OCI-LY1 (cell line): Measurements from ENCODE around the gene GAMT.

Source experiments
- H2AFZ ChIP-seq: fragments of 200-600 bp; sonication (generic), shearing (Covaris generic); 2 replicates; pipeline ENCODE4 v1.6.0; 2014; ENCODE audit warnings: antibody characterized with exemption, mild to moderate bottlenecking, low read length
- H3F3A ChIP-seq: fragments of 200-600 bp; sonication (generic), shearing (Covaris generic); 2 replicates; pipeline ENCODE4 v1.6.0; 2014; ENCODE audit warnings: mild to moderate bottlenecking, antibody characterized with exemption, low read length, moderate library complexity; ENCODE audit not compliant: insufficient read depth
- H3K27ac ChIP-seq: fragments of 200-600 bp; sonication (generic); 2 replicates; pipeline ENCODE4 v1.5.1; 2014; ENCODE audit warnings: low read length, mixed run types, mild to moderate bottlenecking, low read depth; ENCODE audit not compliant: poor library complexity, severe bottlenecking
- H3K27me3 ChIP-seq: fragments of 200-600 bp; sonication (generic); 2 replicates; pipeline ENCODE4 v1.6.0; 2014; ENCODE audit warnings: antibody characterized with exemption, mild to moderate bottlenecking, low read length, moderate library complexity; ENCODE audit not compliant: insufficient read depth
- H3K36me3 ChIP-seq: fragments of 200-600 bp; sonication (generic); 2 replicates; pipeline ENCODE4 v1.6.1; 2014; ENCODE audit warnings: mild to moderate bottlenecking, antibody characterized with exemption, low read length, moderate library complexity, mixed read lengths; ENCODE audit not compliant: insufficient read depth
- H3K4me1 ChIP-seq: fragments of 200-600 bp; sonication (generic); 2 replicates; pipeline ENCODE4 v1.5.1; 2014; ENCODE audit warnings: mild to moderate bottlenecking, low read length, moderate library complexity; ENCODE audit not compliant: insufficient read depth, severe bottlenecking
- H3K4me2 ChIP-seq: fragments of 200-600 bp; sonication (generic), shearing (Covaris generic); 2 replicates; pipeline ENCODE4 v1.6.1; 2014; ENCODE audit warnings: low read length
- H3K4me3 ChIP-seq: fragments of 200-600 bp; sonication (generic); 2 replicates; pipeline ENCODE4 v1.5.1; 2014; ENCODE audit warnings: low read length, low read depth, mild to moderate bottlenecking, mixed read lengths; ENCODE audit not compliant: poor library complexity, severe bottlenecking
- H3K79me2 ChIP-seq: fragments of 200-600 bp; shearing (Covaris generic); 2 replicates; pipeline ENCODE4 v1.6.1; 2016; ENCODE audit warnings: mixed run types, low read length, mixed read lengths; ENCODE audit not compliant: insufficient read depth
- H3K9ac ChIP-seq: fragments of 200-600 bp; sonication (generic), shearing (Covaris generic); 2 replicates; pipeline ENCODE4 v1.6.1; 2014; ENCODE audit warnings: mild to moderate bottlenecking, low read length, mixed read lengths
- H3K9me2 ChIP-seq: fragments of 200-600 bp; sonication (generic), shearing (Covaris generic); 2 replicates; pipeline ENCODE4 v1.6.1; 2014; ENCODE audit warnings: low read depth, mild to moderate bottlenecking, low read length, mixed read lengths
- H3K9me3 ChIP-seq: fragments of 200-600 bp; shearing (Covaris generic); 2 replicates; pipeline ENCODE4 v1.6.1; 2014; ENCODE audit warnings: low read length, mixed read lengths
- H4K20me1 ChIP-seq: fragments of 200-600 bp; sonication (generic), shearing (Covaris generic); 2 replicates; pipeline ENCODE4 v1.6.0; 2016; ENCODE audit warnings: mild to moderate bottlenecking, low read length; ENCODE audit not compliant: insufficient read depth
- CTCF ChIP-seq: fragments of 200-600 bp; sonication (generic), shearing (Covaris generic); IDR thresholded peaks from 2 replicates; pipeline ENCODE4 v1.5.1; 2017; ENCODE audit warnings: mild to moderate bottlenecking, antibody characterized with exemption, low read length, moderate library complexity, mixed read lengths
- EZH2 ChIP-seq: fragments of 200-600 bp; sonication (generic), shearing (Covaris generic); IDR thresholded peaks from 2 replicates; pipeline ENCODE4 v1.8.0; 2017; ENCODE audit warnings: borderline replicate concordance, mixed run types, mild to moderate bottlenecking, antibody characterized with exemption, low read length, moderate library complexity, mixed read lengths

Gene GAMT

GRCh38 chr19:1434577-1435060 lies 33.3 kb upstream of the GAMT start:
- Histone ChIP-seq H3K27me3 (no peaks in the 10 kb centered on the region), H3K4me3 (no peak overlapping the region), H4K20me1 (no peaks in the 10 kb centered on the region), H3F3A (peaks cover 3% of the 10 kb centered on the region; the same call in 1 of the 2 replicates), H3K27ac (no peak overlapping the region), H3K4me2 (no peak overlapping the region), H3K9me2 (no peaks in the 10 kb centered on the region), H2AFZ (no peak overlapping the region), H3K9ac (no peak overlapping the region), H3K9me3 (no peaks in the 10 kb centered on the region), H3K4me1 (peaks cover 7% of the 10 kb centered on the region), H3K79me2 (peaks cover 12% of the 10 kb centered on the region), H3K36me3 (peaks cover 63% of the 10 kb centered on the region)
- TF ChIP-seq CTCF (no peak), EZH2 (no peak)

- Histone ChIP-seq H3K36me3 (peaks cover 63% of the 10 kb centered on the region), H3K4me3 (no peak overlapping the region), H4K20me1 (no peaks in the 10 kb centered on the region), H3K9me3 (no peaks in the 10 kb centered on the region), H3K4me1 (peaks cover 7% of the 10 kb centered on the region), H3K9me2 (no peaks in the 10 kb centered on the region), H3K79me2 (peaks cover 6% of the 10 kb centered on the region), H2AFZ (no peak overlapping the region), H3F3A (peaks cover 3% of the 10 kb centered on the region; the same call in 1 of the 2 replicates), H3K4me2 (no peak overlapping the region), H3K27ac (no peak overlapping the region), H3K9ac (no peak overlapping the region), H3K27me3 (no peaks in the 10 kb centered on the region)
- no peak for TF ChIP-seq EZH2
- no peak for TF ChIP-seq CTCF
These were observed 32.7 kb upstream of the GAMT start for GRCh38 chr19:1434040-1434366.

- H3K79me2 ChIP-seq = peaks cover under 1% of the 10 kb centered on the region; the same call in 1 of the 2 replicates
- no peaks in the 10 kb centered on the region for H3K9me2 ChIP-seq
- no peaks in the 10 kb centered on the region for H3K27me3 ChIP-seq
- peaks cover 3% of the 10 kb centered on the region; the same call in 1 of the 2 replicates for H3F3A ChIP-seq
- H3K9me3 ChIP-seq = no peaks in the 10 kb centered on the region
- H3K36me3 ChIP-seq = peaks cover 67% of the 10 kb centered on the region
- no peaks in the 10 kb centered on the region for H4K20me1 ChIP-seq
- H3K4me2 ChIP-seq = no peak overlapping the region
- H3K9ac ChIP-seq = no peak overlapping the region
- no peak overlapping the region for H3K4me3 ChIP-seq
- no peak overlapping the region for H2AFZ ChIP-seq
- TF ChIP-seq CTCF (no peak), EZH2 (no peak)
- no peak overlapping the region for H3K27ac ChIP-seq
- peaks cover 7% of the 10 kb centered on the region for H3K4me1 ChIP-seq
These were observed 32.0 kb upstream of the GAMT start for GRCh38 chr19:1433119-1434039.
